Measurements from ENCODE around the gene GRB10.

The GRB10 gene

DNA sequence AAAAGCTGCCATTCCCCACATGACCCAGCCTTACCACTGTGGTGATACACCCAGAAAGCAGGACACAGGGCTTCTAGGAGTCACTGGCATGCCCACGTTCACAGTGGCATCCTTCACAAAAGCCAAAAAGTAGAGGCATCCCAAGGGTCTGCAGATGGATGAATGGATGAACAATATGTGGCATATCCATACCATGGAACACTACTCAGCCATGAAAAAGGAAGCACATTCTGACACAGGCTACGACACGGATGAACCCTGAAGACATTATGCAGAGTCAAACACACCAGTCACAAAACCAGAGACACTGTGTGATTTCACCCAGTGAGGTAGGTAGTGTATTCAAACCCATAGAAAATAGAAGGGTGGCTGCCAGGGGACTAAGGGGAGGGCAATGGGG is 112.8 kb downstream of the GRB10 start:
- in situ Hi-C loops (cut with HindIII; ENCODE audit: low pct_ligation_motif_present, low pct_unique_long_range_greater_than_20kb, low sequenced_read_pairs), result no loop called here
- DNase-seq, result no peak

DNA sequence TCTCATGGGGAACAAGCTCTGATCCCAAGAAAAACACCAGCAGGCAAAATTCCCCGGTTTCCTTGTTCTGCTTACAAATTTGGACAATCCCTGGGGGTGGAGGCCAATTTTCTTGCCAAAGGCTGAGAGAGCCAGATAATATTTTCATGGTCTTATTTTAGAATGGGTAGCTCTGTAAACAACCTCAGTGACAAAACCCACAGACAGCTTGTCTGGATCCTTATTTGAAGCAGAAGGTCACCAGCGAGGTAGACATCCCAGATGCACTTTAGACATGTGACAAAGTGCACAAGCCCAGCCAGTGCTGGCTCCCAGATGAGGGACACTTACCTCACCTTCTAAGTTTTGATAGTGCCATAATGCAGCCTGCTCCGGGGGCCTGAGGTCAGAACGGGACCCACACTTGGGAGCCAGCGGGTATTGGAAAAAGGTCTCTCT is 114.9 kb downstream of the GRB10 start:
- in situ Hi-C loops (cut with HindIII; ENCODE audit: low pct_ligation_motif_present, low pct_unique_long_range_greater_than_20kb, low sequenced_read_pairs), result no loop called here
- no peak for DNase-seq

DNA sequence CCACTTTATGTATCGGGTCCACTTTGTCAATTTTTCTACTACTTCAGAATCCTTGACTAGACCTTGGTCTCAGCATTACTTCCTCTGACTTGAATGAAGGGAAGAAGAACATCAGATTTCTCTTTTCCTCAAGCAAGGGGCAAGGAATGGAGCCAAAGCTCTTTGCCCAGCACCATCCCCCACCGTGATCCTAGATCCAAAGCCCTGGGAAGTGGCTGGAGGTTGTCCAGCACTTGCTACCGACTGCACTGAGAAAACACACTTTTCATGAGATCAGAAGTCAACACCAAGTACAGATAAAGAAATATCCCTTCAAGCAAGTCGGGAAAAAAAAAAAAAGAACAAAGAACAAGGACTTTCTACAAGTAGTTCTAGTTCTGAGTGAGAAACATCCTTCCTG is 115.4 kb downstream of the GRB10 start:
- no peak for DNase-seq
- in situ Hi-C loops (cut with HindIII; ENCODE audit: low pct_ligation_motif_present, low pct_unique_long_range_greater_than_20kb, low sequenced_read_pairs), result no loop called here

DNA sequence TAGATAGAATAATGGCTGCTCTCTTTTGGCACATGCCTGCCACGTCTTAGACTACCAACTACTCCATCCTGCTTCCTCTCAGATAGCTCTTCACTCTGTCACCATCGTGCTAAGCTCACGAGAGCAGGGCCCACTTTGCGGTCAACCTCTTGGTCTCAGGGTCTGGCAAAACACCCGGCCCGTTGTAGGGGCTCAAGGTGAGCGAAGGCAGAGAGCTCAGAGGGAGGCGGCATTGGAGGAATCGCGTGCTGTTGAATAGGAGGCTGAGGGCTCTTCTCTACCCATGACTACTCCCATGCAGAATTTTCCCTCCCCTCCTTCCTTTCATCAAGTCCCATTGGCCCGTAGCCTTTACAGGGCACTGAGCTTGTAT is 116.6 kb downstream of the GRB10 start:
- no peak for DNase-seq
- in situ Hi-C loops (cut with HindIII; ENCODE audit: low pct_ligation_motif_present, low pct_unique_long_range_greater_than_20kb, low sequenced_read_pairs), result no loop called here

DNA sequence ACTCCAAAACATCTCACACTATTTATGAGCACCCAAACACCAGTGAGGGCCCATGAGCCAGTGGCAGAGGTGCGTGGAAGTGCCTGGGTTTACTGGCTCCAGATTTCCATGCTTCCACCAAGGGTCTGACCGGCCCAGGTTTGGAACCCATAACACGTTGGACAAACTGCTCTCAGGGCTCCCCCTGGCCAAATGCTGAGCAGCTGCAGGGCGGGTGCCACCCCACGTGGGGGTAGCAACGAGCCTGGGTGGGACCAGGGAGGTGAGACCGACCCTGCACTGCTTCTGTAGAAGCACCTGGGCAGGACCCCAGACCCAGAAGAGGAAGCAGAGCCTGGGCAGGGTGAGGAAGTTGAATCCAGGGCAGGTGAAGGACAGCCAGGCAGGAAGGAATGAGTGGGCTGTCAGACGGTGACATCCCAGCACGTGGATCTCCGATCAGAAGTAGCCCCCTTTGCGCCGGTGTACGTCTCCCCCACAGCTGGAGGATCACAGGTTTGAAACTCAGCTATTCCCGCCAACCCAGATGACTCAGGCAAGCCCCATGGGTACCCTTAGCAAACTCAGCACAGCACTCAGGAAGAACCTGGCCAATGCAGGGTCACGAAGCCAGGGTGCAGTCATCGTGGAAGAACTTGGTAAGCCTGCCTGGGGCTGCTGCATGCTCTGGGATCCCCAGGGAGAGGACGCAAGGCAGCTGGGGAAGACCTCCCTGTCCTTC is 117.1 kb downstream of the GRB10 start:
- in situ Hi-C loops (cut with HindIII; ENCODE audit: low pct_ligation_motif_present, low pct_unique_long_range_greater_than_20kb, low sequenced_read_pairs), result no loop called here
- DNase-seq, result no peak

DNA sequence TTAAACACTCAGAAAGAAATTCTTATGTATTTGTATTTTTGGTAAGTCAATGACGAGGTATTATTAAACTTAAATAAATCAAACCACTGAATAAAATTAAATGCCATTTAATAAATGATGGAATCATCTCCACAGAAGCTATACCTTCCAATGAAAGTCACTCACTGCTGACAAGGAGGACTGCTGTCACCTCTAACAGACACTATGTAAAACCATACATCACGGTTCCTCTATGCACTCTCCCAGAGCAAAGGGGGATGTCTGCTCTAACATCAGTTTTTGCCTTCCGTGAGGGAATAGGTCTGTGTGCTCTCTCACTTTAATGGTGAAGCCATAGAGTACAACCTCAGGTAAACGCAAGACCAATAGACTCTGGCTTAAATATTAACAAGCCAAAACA is 117.8 kb downstream of the GRB10 start:
- in situ Hi-C loops (cut with HindIII; ENCODE audit: low pct_ligation_motif_present, low pct_unique_long_range_greater_than_20kb, low sequenced_read_pairs), result no loop called here
- no peak for DNase-seq

DNA sequence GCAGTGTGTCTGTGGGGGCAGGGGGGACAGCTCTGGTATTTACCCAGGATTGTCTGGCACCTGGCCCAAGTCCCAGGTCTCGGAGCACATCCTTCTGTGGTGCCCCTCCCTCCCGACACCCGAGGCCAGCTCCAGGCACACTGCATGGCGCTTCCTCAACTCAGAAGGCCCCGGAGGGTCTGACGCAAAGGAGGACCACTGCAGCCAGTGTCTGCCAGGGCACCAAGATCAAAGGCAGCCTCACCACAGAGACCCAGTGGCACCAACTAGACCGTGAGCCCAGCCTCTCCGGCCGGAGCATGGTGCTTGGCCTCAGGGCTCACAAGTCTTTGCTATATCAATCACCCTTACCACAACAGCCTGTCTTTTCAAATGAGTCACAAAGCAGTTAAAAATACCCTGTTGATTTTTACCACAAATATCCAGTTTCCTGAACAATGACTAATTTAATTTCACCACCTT is 118.2 kb downstream of the GRB10 start:
- in situ Hi-C loops (cut with HindIII; ENCODE audit: low pct_ligation_motif_present, low pct_unique_long_range_greater_than_20kb, low sequenced_read_pairs), result no loop called here
- DNase-seq, result no peak

DNA sequence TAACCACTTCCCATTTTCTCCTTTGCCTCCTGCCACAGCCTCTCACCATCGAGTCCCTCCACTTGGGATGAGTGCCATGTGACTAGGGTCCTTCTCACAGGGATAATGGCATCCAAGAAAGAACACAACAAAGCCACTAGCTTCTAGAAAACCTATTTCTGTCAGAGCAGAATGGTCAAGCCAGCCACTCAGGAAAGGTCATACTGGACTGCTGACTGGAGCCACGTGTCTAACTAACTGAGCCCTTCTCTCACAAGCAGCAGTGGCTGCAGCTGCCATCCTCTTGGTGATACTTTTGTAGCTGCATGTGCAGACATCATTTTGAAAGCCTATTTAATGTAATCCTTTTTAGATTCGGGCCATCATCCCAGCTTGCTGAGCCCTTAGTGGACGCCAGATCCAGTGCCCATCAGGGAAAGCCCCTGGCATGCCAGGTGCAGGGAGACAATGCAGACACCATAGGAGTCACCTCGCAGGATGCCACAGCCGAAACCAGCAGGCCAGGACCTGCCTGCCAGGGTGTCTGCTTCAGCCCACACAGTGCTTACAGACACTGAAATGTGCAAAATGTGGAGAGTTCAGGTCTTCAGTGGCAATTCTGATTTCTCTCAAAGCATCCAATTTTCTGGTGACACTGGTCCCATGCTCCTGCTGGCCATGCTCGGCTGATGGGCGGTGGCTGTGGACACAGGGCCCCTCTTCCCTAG is 119.1 kb downstream of the GRB10 start:
- in situ Hi-C loops (cut with HindIII; ENCODE audit: low pct_ligation_motif_present, low pct_unique_long_range_greater_than_20kb, low sequenced_read_pairs), result no loop called here
- DNase-seq, result no peak

DNA sequence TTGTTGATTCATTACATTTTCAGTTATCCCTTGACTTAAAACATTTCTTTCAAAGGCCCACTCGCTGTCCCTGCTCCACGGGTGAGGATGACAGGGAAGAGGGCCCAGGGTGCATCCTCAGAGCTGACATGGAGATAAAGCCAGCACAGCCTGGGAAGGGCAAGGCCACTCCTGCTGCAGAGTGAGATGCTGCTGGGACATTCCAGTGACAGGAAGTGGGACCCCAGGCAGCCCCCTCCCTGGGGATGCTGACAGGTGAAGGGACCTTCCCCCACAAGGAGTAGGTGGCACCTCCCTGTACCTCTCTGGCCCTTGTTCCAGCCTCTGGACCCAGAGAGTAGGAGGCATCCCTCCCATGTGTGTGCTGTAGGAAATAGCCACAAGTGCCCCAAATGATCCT is 119.7 kb downstream of the GRB10 start:
- in situ Hi-C loops (cut with HindIII; ENCODE audit: low pct_ligation_motif_present, low pct_unique_long_range_greater_than_20kb, low sequenced_read_pairs), result no loop called here
- DNase-seq, result no peak

DNA sequence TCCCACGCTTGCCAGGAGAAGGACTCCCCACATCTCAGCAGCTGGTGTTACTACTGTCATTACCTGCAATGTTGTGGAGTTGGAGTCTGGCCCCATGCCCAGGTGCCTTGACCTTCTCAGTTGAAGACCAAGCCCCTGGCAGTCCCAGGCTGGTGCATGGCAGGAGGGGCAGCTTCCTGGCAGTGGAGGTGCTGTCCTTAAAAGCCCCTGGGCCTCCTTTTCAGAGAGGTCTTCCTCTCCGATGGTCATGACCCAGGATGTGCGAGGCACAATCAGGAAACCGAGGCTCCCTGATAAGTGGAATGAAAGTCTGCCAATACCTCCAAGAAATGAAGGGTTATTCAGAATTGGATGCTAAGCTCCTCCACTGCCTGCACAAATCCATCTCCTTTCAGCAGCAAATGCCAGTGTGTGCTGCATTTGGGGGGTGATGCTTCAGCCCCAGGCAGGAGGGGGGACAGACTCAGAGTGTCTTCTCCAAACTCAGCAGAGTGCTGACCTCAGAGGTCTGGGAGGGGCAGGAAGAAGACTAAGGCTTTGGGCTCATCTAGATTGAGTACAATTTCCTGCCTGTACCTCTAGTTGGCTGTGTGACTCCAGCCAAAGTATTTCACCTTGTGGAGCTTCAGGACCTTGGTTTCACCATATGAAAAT is 120.5 kb downstream of the GRB10 start:
- in situ Hi-C loops (cut with HindIII; ENCODE audit: low pct_ligation_motif_present, low pct_unique_long_range_greater_than_20kb, low sequenced_read_pairs), result no loop called here
- no peak for DNase-seq

DNA sequence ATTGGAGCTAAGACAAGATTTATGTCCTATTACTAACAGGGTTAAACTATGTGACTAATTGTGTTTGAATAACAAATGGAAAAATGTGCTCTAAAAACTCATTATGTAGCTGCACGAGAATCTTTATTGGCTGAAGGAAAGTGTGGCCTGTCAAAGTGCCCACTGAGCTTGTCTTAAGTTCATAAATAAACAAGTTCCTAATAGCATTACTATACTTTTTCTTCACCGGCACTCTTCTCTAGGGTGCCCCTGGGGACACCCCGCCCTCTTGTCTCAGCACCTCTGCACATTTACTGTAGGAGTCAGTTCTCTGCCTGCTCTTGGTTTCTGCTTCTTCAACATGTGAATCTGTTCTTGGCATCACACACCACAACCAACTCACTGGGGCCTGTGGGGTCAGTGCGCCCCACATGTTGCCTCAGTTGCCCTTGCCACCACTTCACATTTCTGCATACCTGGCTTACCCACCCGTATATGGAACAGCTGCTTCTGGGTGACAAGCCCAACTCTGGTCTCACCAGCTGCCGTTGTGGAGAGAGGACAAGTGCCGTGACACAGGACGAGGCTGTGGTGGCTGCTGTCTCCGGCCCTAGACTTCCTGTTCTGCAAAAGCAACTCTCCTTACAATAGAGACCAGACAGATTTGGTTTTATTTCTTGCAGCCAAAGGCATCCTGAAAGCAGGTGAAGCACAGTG is 121.2 kb downstream of the GRB10 start:
- in situ Hi-C loops (cut with HindIII; ENCODE audit: low pct_ligation_motif_present, low pct_unique_long_range_greater_than_20kb, low sequenced_read_pairs), result no loop called here
- DNase-seq, result no peak

DNA sequence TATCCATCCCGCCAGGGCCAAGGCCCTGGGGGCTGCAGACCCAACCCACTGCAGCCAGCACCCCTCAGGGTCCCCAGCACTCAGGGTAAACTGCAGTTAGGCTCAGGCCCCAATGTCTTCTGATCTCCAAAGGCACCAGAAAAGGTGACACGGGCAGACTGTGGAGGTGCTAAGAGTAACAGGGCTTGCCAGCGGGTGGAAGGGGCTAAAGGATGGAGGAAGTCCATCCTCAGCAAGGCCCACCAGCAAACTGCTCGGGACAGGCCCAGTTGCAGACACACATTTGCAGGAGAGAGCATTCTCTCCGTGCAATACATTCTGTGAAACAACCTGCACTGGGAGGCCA is 121.9 kb downstream of the GRB10 start:
- in situ Hi-C loops (cut with HindIII; ENCODE audit: low pct_ligation_motif_present, low pct_unique_long_range_greater_than_20kb, low sequenced_read_pairs), result no loop called here
- no peak for DNase-seq

DNA sequence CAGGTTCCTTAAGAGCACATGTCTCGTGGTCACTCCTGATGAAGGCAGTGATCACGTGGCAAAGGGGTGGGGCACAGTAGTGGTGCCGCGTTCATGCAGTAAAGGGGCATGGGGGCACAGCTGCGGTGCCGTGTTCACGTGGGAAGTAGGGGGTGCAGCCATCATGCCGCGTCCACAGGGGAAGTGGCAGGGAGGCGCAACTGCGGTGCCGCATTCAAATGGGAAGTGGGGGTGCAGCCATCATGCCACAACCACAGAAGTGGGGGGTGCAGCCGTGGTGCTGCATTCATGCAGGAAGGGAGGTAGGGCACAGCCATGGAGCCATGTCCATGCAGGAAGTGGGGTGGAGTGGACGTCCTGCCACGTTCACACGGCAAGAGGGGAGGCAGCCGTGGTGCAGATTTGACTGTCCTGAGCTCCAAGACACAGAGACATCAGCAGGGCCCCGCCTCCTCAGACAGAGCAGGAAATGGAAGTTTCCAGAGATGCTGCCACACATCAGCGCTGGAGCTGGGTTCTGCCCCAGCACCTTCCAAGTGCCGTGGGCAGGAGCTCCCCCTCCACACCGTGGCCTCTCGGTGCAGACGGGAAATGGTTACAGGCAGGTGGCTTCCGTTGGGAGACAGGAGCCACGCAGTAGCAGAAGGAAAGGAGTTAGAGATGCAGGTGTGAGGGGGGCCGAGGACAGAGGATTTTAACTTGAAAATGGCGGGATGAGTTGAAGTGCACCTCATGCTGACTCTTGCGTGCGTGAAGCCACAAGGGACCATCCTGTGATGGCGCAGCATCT is 122.5 kb downstream of the GRB10 start:
- in situ Hi-C loops (cut with HindIII; ENCODE audit: low pct_ligation_motif_present, low pct_unique_long_range_greater_than_20kb, low sequenced_read_pairs), result no loop called here
- no peak for DNase-seq

DNA sequence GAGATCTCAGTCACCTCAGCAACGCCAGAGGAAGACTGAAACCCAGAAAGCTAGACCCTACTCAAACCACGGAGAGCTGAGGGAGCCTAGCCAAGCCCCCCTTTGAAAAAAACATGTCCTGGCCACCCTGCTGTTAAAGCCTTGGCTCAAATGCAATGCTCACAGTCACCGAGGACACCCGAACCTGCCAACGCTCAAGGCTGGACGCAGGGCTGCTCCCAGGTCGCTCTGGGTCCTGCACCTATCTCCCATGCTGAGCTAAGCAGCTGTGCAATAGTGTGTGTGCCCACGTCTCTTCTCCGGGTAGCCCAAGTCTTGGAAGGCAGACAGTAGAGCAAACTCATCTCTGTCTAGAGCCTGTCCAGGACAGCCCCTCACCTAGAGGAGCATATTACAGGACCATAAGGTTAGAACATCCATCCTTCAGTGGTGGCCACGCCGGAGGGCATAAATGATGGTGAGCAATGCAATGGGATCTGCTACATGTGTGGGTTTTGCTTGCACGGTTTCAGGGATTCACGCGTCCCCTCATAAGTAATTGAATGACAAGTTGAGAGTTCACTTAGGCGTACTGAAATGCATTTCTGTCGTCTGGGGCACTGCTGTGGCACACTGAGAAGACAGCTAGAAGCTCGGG is 123.2 kb downstream of the GRB10 start:
- in situ Hi-C loops (cut with HindIII; ENCODE audit: low pct_ligation_motif_present, low pct_unique_long_range_greater_than_20kb, low sequenced_read_pairs), result no loop called here
- no peak for DNase-seq

DNA sequence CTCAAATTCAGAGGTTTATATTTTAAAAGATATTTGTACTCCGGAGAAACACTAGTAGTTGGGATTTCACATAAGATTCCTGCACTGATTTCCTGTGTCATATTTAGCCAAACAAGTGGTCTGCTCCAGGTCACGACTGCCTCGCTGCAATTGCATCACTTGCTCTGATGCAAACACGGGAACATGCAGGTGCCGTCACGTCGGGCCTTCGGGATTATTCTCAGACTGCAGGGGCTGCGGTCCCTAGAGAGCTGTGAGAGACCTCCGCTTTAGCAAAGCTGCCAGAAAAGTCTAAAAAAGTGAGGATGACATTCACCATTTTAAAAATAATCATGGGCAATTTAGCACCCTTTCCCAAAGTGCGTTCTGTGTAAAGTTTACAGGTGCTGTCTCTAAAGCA is 124.0 kb downstream of the GRB10 start:
- DNase-seq, result no peak
- in situ Hi-C loops (cut with HindIII; ENCODE audit: low pct_ligation_motif_present, low pct_unique_long_range_greater_than_20kb, low sequenced_read_pairs), result no loop called here

DNA sequence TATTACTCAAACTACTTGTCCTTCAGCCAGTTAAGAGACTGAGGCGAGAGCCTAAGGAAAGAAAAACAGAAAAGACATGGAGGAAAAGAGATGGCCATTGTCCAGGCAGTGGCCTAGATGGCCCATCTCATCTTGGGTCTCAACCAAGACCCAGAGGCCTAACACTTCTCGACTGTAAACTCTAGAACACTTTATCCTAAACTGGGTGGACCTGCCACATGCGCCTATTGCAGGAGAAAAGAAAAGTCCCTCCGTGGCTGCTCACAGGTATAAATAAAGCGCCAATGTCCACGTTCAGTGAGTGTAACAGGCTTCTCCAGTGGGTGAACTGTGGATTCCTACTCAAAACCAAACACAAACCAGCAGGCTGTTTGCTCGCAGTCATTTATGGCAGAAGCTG is 124.8 kb downstream of the GRB10 start:
- in situ Hi-C loops (cut with HindIII; ENCODE audit: low pct_ligation_motif_present, low pct_unique_long_range_greater_than_20kb, low sequenced_read_pairs), result no loop called here
- DNase-seq, result no peak

DNA sequence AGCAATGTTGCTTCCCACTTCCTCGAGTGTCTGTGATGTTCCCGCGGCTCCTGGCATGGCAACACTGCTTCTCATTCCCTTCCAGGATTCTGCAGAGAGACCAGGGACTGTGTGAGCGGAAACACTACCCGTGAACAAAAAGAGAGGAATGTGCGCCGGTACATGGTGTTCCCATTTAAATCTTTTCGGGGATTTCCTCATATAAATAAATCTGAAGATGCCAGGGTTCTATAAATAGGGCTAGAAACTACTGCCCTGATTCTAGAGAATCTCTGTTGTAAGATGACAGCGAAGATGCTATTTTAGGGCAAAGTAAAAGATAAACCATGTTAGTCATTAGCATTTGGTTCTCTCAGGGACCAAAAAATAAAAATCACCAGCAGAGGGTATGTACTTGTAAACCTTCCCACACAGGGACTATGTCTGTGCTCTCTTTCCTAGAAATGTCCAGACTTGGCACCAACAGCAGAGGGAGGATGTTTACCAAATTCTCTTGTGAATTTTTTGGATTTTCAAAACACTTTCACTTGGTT is 125.3 kb downstream of the GRB10 start:
- DNase-seq, result no peak
- in situ Hi-C loops (cut with HindIII; ENCODE audit: low pct_ligation_motif_present, low pct_unique_long_range_greater_than_20kb, low sequenced_read_pairs), result no loop called here

Data from ACHN (cell line).